Glutamatergic neuron (in vitro differentiated cells): Measurements from ENCODE around the gene CNGA2. TPM values are rescaled to one million over a fixed set of nuclear protein-coding genes. Genes with fewer than 3 reads are reported as not detected.

Experiments
- DNase-seq: peaks from one replicate; pipeline ENCODE4 v3.0.0; 2022
- H3K27ac Mint-ChIP-seq: one replicate; pipeline ENCODE4 v1.8.0; 2020; ENCODE audit warnings: mild to moderate bottlenecking, mixed read lengths, inconsistent platforms; ENCODE audit not compliant: unreplicated experiment
- H3K27me3 Mint-ChIP-seq: one replicate; pipeline ENCODE4 v1.8.0; 2020; ENCODE audit warnings: mild to moderate bottlenecking, moderate library complexity, mixed read lengths, inconsistent platforms; ENCODE audit not compliant: unreplicated experiment
- H3K36me3 Mint-ChIP-seq: one replicate; pipeline ENCODE4 v1.8.0; 2020; ENCODE audit warnings: mild to moderate bottlenecking, mixed read lengths, inconsistent platforms; ENCODE audit not compliant: unreplicated experiment
- H3K4me1 Mint-ChIP-seq: one replicate; pipeline ENCODE4 v1.8.0; 2020; ENCODE audit warnings: mild to moderate bottlenecking, low read depth, mixed read lengths, inconsistent platforms; ENCODE audit not compliant: unreplicated experiment
- H3K4me3 Mint-ChIP-seq: one replicate; pipeline ENCODE4 v1.8.0; 2020; ENCODE audit warnings: mild to moderate bottlenecking, mixed read lengths, inconsistent platforms; ENCODE audit not compliant: unreplicated experiment
- H3K9me3 Mint-ChIP-seq: one replicate; pipeline ENCODE4 v1.8.0; 2020; ENCODE audit warnings: mild to moderate bottlenecking, moderate library complexity, mixed read lengths, inconsistent platforms; ENCODE audit not compliant: unreplicated experiment
- total RNA-seq: library from RNA; stranded (reverse); fragmentation: NEBNext Ultra II Directional; extraction: Animal tissue kit (Norgen Biotek cat#: 25700); gene quantifications from one replicate; pipeline ENCODE4 v1.2.1, GENCODE V29; 2021; ENCODE audit not compliant: unreplicated experiment
- TF ChIP-seq, protein P1 (sequence below): fragments of 200-600 bp; sonication (generic); IDR thresholded peaks from one replicate; pipeline ENCODE4 v1.5.0; 2021; ENCODE audit not compliant: partially characterized antibody, unreplicated experiment

The CNGA2 gene
- total RNA-seq, 1 donor from 2014 or later: not detected

DNA sequence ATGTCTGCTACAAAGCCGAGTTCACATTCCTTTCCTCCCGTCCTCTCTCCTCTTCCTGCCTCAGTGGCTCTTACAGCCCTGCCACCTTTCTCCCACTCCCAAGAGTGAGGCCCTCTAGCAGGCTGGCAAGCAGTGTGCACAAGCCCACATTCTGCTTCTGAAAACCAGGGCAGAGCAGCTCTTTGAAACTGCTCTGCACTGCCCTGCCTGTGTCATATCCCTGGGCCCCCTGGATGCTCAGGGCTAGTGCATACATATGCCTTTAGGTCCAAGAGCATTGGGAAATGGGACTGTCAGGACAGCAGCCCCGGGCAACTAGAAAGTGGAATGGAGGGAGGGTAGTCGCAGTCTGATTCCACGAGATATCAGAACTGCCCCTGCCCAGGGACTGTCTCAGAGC is 42.4 kb downstream of the CNGA2 start:
- Mint-ChIP-seq H3K9me3 (no peaks in the 10 kb centered on the region), H3K36me3 (no peaks in the 10 kb centered on the region), H3K4me3 (no peak overlapping the region), H3K4me1 (peaks cover 9% of the 10 kb centered on the region), H3K27ac (peak overlapping the region; percentile 75), H3K27me3 (peaks cover 2% of the 10 kb centered on the region)
- DNase-seq: no peak
- TF ChIP-seq, protein P1, sequence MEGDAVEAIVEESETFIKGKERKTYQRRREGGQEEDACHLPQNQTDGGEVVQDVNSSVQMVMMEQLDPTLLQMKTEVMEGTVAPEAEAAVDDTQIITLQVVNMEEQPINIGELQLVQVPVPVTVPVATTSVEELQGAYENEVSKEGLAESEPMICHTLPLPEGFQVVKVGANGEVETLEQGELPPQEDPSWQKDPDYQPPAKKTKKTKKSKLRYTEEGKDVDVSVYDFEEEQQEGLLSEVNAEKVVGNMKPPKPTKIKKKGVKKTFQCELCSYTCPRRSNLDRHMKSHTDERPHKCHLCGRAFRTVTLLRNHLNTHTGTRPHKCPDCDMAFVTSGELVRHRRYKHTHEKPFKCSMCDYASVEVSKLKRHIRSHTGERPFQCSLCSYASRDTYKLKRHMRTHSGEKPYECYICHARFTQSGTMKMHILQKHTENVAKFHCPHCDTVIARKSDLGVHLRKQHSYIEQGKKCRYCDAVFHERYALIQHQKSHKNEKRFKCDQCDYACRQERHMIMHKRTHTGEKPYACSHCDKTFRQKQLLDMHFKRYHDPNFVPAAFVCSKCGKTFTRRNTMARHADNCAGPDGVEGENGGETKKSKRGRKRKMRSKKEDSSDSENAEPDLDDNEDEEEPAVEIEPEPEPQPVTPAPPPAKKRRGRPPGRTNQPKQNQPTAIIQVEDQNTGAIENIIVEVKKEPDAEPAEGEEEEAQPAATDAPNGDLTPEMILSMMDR: no peak

DNA sequence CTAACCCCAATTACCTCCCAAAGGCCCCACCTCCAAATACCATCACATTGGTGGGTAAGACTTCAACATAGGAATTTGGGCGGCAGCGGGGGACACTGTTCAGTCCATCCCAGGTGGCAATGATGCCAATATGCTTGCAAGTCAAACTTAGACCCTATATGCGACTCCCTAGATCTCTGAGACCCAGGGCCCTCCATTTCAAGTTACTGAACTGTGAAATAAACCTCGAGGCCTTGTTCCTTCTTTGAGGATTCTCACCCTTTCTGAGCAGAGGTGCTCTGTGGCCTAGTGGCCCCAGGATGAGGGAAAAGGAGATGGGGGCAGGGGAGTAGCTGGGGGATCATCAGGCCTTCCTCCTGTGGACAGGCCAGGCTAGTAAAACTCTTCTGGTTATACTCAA is 44.7 kb downstream of the CNGA2 start:
- H3K4me3 Mint-ChIP-seq: no peak overlapping the region
- peaks cover 4% of the 10 kb centered on the region for H3K36me3 Mint-ChIP-seq
- DNase-seq: no peak
- H3K9me3 Mint-ChIP-seq: no peaks in the 10 kb centered on the region
- peaks cover 2% of the 10 kb centered on the region for H3K27me3 Mint-ChIP-seq
- TF ChIP-seq, protein P1: no peak
- H3K27ac Mint-ChIP-seq: no peak overlapping the region
- H3K4me1 Mint-ChIP-seq: peaks cover 9% of the 10 kb centered on the region

DNA sequence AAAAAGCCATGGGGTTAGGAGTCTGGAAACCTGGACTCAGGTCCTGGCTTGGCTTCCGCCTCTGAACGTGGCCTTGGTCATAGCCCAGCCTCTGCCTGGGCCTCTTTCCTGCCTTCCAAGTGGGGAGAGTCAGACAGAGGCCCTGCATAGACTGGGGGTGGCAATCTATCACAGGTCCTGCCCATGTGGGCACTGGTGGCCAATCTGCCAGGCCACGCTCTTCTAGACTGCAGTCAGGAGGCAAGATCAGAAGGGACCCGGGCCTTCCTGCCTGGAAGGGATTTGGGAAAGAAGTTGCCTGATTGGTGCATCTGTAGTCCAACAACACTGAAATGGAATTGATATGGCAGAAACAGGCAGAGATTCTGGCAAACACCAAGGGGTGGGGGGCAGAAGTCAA is 46.1 kb downstream of the CNGA2 start:
- Mint-ChIP-seq H3K9me3 (no peaks in the 10 kb centered on the region), H3K27ac (no peak overlapping the region)

DNA sequence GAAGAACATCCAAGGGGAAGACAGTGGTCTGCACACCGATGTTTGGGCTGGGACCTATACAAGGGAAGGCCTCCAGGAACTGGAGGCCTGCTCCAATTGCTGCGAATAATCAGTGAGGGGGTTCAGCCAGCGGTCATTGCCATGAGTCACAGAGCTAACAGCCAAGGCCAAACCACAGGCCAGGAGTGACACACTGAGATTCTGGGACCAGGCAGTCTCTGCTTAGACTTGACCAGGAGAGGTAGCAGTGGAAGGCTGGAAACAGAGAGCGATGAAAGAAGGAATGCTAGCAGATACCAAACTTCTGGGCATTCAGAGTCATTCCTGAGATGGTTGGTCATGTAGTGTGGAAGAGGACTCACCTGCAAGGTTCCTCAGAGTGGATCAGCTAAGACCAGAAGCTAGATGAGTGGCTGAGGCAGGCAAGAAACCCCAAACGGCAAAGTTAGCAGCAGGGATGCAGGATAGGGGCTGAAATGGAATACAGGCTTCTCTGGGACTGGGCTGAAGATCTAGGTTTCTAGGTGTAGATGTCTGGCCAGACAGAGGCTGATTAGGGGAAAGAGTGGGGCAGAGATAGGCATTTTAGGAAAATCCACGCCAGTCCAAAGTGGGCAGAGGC is 54.7 kb downstream of the CNGA2 start:
- H3K27me3 Mint-ChIP-seq: no peaks in the 10 kb centered on the region
- DNase-seq: no peak
- H3K4me1 Mint-ChIP-seq: no peaks in the 10 kb centered on the region
- H3K9me3 Mint-ChIP-seq: no peaks in the 10 kb centered on the region
- H3K27ac Mint-ChIP-seq: no peak overlapping the region
- H3K36me3 Mint-ChIP-seq: peaks cover under 1% of the 10 kb centered on the region
- TF ChIP-seq, protein P1: no peak
- H3K4me3 Mint-ChIP-seq: no peak overlapping the region

More for the DNA sequence above, 46.1 kb downstream of the CNGA2 start:
- DNase-seq: no peak
- Mint-ChIP-seq H3K36me3 (peaks cover 5% of the 10 kb centered on the region), H3K4me3 (no peak overlapping the region), H3K4me1 (peaks cover 8% of the 10 kb centered on the region), H3K27me3 (peaks cover 2% of the 10 kb centered on the region)
- TF ChIP-seq, protein P1: no peak

DNA sequence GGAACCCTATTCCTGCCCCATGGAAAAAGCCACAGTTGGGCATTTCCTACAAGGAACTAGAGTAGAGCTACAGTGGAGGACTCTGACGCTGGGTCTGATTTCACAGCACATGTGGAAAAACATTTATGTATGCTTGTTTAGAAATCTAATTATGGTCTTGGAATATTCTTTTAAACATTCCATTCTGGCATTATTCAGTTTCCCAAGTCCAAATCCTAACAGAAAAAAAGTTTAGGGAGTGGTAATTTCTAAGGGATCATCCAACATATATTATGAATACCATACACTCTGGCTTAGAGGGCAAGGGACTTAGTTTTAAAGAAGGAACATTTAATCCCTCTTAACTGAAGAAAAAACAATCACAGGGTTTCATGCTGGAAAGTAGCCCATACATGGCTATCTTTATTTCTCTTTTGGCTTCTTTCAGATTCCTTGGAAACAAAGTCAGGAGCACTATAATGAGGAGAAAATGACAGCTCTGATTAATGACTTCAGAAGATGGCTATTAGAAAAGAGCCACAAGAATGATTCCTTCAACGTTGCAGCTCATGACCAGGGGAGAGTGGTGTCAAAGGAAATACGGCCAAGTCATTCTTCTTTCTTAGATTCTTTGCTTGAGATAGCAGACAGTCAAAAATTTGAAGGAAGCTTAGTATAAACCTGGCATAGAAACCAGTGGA is 56.1 kb downstream of the CNGA2 start:
- DNase-seq: no peak
- Mint-ChIP-seq H3K36me3 (no peaks in the 10 kb centered on the region), H3K9me3 (no peaks in the 10 kb centered on the region), H3K27me3 (no peaks in the 10 kb centered on the region), H3K4me1 (no peaks in the 10 kb centered on the region), H3K27ac (no peak overlapping the region), H3K4me3 (no peak overlapping the region)
- TF ChIP-seq, protein P1: no peak
